GM18508 (cell line): ENCODE results near the gene TOR1AIP1.
"Not testable (repeated sequence)": the region's sequence is repeated elsewhere in the genome, so short reads cannot be mapped to it uniquely, and the experiment has no call there.

ENCODE experiments used
- ATAC-seq: cut with Tn5 transposase; IDR thresholded peaks from one replicate; pipeline ENCODE4 v1.9.1; 2021; ENCODE audit warnings: moderate number of reproducible peaks; ENCODE audit not compliant: insufficient read depth, unreplicated experiment

The TOR1AIP1 gene, protein sequence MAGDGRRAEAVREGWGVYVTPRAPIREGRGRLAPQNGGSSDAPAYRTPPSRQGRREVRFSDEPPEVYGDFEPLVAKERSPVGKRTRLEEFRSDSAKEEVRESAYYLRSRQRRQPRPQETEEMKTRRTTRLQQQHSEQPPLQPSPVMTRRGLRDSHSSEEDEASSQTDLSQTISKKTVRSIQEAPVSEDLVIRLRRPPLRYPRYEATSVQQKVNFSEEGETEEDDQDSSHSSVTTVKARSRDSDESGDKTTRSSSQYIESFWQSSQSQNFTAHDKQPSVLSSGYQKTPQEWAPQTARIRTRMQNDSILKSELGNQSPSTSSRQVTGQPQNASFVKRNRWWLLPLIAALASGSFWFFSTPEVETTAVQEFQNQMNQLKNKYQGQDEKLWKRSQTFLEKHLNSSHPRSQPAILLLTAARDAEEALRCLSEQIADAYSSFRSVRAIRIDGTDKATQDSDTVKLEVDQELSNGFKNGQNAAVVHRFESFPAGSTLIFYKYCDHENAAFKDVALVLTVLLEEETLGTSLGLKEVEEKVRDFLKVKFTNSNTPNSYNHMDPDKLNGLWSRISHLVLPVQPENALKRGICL

GRCh38 chr1:179882253-179883039 is at the start of gene TOR1AIP1:
Gene TOR1AIP1, plus strand, starts transcription at chr1:179882285. Its CDS starts 218 bp downstream, at chr1:179882503.
- ATAC-seq: peak; percentile 79

GRCh38 chr1:179836686-179837445 is 45.2 kb upstream of the TOR1AIP1 start:
- ATAC-seq: not testable (repeated sequence)

- no peak for ATAC-seq
Observed at GRCh38 chr1:179840107-179840506, 42.0 kb upstream of the TOR1AIP1 start.

GRCh38 chr1:179848233-179848632 is 33.9 kb upstream of the TOR1AIP1 start:
- ATAC-seq: no peak

GRCh38 chr1:179853102-179853501 is 29.0 kb upstream of the TOR1AIP1 start:
- ATAC-seq: no peak

DNA sequence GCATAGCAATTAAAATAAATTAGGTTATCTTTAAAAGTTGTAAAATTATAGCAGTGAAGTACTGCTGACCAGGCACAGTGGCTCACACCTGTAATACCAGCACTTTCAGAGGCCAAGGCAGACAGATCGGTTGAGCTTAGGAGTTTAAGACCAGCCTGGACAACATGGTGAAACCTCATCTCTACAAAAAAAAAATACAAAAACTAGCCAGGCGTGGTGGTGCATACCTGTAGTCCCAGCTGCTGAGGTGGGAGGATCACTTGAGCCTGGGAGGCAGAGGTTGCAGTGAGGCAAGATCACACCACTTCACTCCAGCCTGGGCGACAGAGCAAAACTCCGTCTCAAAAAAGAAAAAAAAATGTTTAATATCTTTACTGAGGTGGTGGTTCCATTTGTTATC is 26.3 kb upstream of the TOR1AIP1 start:
- not testable (repeated sequence) for ATAC-seq

DNA sequence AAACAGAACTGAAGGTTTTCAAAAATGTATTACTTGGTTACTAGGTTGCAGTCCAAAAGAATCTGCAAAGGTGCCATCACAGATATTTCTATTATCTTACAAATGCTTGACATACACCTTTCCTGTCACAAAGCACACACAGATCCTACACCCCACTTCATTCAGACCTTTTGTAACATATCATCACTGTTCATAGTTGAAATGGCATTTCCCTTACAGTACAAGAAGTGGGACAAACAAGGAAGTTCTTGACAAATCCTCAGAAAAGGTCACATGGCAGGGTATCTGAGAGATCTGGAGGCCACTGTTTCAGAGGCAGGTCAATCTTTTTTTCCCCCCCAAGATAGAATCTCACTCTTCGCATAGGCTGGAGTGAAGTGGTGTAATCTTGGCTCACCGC is 25.8 kb upstream of the TOR1AIP1 start:
- no peak for ATAC-seq

GRCh38 chr1:179857009-179857408 is 25.1 kb upstream of the TOR1AIP1 start:
- no peak for ATAC-seq

DNA sequence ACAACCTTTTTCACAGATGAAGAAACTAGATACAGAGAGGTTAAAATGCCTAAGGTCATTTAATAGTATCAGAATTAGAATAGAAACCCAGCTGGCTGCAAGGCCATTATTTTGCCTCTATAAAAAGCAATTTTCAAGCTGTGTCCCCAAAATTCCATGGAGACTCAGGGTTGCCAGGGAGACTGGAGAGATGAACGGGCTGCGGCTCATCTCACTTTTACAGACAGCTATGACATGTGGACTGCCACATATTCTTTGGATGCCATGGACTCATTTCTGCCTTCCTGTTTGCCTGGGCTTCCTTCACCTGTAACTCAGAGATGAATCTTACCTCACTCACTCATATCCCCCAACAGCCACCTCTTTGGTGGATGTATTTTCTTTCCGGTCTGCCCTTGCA is 21.4 kb upstream of the TOR1AIP1 start:
- ATAC-seq: no peak

- ATAC-seq: no peak
Observed at GRCh38 chr1:179865377-179865776, 16.7 kb upstream of the TOR1AIP1 start.

- no peak for ATAC-seq
Observed at GRCh38 chr1:179866616-179867015, 15.5 kb upstream of the TOR1AIP1 start.

- ATAC-seq: no peak
Observed at GRCh38 chr1:179867493-179868330, 14.4 kb upstream of the TOR1AIP1 start.

DNA sequence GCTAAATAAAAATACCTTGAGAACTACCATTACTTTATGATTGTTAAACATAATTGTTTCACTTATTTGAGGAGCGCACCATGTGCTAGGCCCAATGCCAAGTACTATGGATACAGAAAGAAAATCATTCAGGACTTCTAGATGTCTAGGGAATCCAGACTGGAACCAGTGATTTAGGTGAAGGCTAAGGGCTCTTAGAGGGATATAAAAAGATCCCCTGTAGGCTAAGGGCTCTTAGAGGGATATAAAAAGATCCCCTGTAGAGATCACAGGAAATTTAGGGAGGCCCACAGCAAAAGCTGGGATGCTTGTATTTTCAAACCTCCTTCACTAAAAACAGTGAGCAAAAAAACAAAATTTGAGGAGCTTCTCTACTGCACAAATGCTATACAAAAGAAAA is 11.2 kb upstream of the TOR1AIP1 start:
- no peak for ATAC-seq

GRCh38 chr1:179871940-179872339 is 10.1 kb upstream of the TOR1AIP1 start:
- no peak for ATAC-seq

- no peak for ATAC-seq
Observed at GRCh38 chr1:179872558-179872957, 9.5 kb upstream of the TOR1AIP1 start.

- no peak for ATAC-seq
Observed at GRCh38 chr1:179873438-179873851, 8.6 kb upstream of the TOR1AIP1 start.

DNA sequence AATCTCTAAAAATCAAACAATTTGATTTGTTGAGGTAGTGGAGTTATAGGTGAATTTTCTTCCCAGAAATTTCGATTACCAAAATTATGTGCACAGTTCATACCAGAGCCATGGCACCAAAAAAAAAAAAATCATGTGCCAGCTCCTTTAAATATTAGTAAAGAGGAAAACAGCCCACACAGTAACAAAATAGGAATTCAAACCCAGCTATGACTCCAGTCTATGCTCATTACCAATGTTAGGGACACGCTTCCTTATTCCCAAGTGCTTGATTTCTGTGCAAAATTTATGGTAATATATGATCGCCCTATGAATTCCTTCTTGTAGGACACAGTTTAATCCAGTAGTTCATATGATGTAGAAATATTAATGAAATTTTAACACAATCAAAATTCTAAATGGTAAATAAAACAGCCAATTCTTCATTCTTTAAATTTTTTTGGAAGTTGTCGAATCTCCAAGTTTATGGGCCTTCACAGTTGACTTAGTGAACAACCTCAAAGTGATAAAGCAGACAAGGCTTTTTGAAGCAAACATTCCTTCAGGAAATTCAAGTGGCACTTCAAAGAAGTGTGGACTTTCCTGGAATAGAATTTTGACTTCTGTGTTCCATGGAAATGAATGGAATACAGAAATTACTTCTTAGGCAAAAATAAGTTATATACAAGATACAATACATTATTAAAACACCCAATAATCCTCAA is 6.3 kb upstream of the TOR1AIP1 start:
- no peak for ATAC-seq

DNA sequence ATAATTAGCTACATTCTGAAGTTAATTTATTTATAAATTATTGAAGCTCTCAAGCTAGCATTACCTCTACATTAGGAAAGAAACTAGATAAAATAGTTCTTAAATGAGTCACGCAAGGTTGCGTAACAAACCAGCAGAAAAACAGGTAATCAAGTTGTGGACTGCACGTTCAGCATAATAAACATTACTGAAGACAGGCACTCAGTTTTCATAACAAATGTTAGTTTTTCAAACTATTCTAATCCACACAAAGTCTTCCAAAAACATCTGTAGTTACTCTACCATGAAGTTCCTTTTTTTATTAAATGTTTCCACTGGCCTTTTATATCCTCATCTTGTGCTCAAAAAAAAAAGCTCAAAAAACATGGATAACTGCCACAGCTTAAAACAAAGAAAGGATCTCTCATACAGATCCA is 5.8 kb upstream of the TOR1AIP1 start:
- no peak for ATAC-seq
